ENCODE measurements around the gene PRELP. TPM values are rescaled to one million over a fixed set of nuclear protein-coding genes. Genes with fewer than 3 reads are reported as not detected.

The PRELP gene
- total and polyA plus RNA-seq, 10 of the 15 experiments (the other 5 are each of a cell fraction or from before 2014, with no cell fraction given): 0.03 to 0.05 TPM; not detected in 8

DNA sequence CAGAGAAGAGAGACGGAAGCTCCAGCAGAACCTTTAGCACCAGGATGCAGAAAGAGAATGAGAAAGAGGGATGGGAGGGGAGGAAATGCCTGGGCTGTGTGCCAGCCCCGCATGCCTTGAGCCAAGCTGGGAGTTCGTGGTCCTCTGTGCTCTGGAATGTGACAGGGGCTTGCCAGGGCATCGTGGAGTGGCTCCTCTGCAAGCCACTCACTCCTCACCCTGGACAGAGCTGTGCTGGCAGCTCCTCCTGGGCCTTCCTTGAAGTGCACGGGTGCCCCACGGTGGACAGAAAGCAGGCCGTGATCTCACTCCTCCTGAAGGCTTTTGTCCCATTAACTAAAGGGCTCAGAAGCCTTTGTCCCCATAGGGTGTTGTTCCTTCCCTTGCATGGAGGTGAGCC lies 34.8 kb upstream of the PRELP start (continued):
- TF ChIP-seq JUNB (IDR thresholded peaks at IDR 0.05): no peak
- TF ChIP-seq, protein P1, sequence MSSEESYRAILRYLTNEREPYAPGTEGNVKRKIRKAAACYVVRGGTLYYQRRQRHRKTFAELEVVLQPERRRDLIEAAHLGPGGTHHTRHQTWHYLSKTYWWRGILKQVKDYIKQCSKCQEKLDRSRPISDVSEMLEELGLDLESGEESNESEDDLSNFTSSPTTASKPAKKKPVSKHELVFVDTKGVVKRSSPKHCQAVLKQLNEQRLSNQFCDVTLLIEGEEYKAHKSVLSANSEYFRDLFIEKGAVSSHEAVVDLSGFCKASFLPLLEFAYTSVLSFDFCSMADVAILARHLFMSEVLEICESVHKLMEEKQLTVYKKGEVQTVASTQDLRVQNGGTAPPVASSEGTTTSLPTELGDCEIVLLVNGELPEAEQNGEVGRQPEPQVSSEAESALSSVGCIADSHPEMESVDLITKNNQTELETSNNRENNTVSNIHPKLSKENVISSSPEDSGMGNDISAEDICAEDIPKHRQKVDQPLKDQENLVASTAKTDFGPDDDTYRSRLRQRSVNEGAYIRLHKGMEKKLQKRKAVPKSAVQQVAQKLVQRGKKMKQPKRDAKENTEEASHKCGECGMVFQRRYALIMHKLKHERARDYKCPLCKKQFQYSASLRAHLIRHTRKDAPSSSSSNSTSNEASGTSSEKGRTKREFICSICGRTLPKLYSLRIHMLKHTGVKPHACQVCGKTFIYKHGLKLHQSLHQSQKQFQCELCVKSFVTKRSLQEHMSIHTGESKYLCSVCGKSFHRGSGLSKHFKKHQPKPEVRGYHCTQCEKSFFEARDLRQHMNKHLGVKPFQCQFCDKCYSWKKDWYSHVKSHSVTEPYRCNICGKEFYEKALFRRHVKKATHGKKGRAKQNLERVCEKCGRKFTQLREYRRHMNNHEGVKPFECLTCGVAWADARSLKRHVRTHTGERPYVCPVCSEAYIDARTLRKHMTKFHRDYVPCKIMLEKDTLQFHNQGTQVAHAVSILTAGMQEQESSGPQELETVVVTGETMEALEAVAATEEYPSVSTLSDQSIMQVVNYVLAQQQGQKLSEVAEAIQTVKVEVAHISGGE (CRISPR knock-in tag; IDR thresholded peaks at IDR 0.05): no peak
- no peak for TF ChIP-seq ZNF274 (IDR thresholded peaks at IDR 0.05; ENCODE audit: insufficient read depth, insufficient read length)

GRCh38 chr1:203441766-203442165 lies 33.8 kb upstream of the PRELP start:
- CTCF ChIA-PET: interaction anchor here (0.6 to 10.1 kb wide), 12 partner anchors 12 to 176 kb away, joined by 3 to 429 read pairs (median 9); partner anchors contain the start of gene PRELP
- intact Hi-C loops (cut with micrococcal nuclease; ENCODE audit: unreplicated experiment): loop anchor here (5.0 kb wide), 2 partner anchors 46 to 169 kb away; no protein-coding TSS in a partner anchor
- TF ChIP-seq ATF7 (IDR thresholded peaks at IDR 0.05; ENCODE audit: low read depth) (no peak), KDM1A (IDR thresholded peaks at IDR 0.05; ENCODE audit: borderline replicate concordance) (no peak), RELA (IDR thresholded peaks at IDR 0.05; ENCODE audit: borderline replicate concordance, partially characterized antibody) (no peak), SMAD5 (IDR thresholded peaks at IDR 0.05; ENCODE audit: low read depth) (no peak), CREM (IDR thresholded peaks at IDR 0.05; ENCODE audit: low read depth) (no peak), RCOR1 (conservative IDR thresholded peaks at IDR 0.05; ENCODE audit: low read depth, low read length) (no peak), RFX5 (IDR thresholded peaks at IDR 0.05; ENCODE audit: low read depth, low read length) (no peak), NFIC (IDR thresholded peaks at IDR 0.05; ENCODE audit: low read depth, low read length) (no peak), CEBPZ (IDR thresholded peaks at IDR 0.05; ENCODE audit: low read depth, low read length) (no peak), ZSCAN29 (IDR thresholded peaks at IDR 0.05) (no peak), RBBP5 (conservative IDR thresholded peaks at IDR 0.05) (no peak)
- TF ChIP-seq, protein P2, sequence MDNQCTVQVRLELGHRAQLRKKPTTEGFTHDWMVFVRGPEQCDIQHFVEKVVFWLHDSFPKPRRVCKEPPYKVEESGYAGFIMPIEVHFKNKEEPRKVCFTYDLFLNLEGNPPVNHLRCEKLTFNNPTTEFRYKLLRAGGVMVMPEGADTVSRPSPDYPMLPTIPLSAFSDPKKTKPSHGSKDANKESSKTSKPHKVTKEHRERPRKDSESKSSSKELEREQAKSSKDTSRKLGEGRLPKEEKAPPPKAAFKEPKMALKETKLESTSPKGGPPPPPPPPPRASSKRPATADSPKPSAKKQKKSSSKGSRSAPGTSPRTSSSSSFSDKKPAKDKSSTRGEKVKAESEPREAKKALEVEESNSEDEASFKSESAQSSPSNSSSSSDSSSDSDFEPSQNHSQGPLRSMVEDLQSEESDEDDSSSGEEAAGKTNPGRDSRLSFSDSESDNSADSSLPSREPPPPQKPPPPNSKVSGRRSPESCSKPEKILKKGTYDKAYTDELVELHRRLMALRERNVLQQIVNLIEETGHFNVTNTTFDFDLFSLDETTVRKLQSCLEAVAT (IDR thresholded peaks at IDR 0.05): no peak

More at GRCh38 chr1:203441766-203442165, 33.8 kb upstream of the PRELP start:
- Histone ChIP-seq H3K4me2 (ENCODE audit: control insufficient read depth, insufficient read depth) (no peak overlapping the region), H4K20me1 (ENCODE audit: control insufficient read depth, insufficient read depth) (no peaks in the 10 kb centered on the region), H3K36me3 (ENCODE audit: control insufficient read depth in 2 of 2, insufficient read depth in 2 of 2, low read length in 1 of 2) (no peaks in the 10 kb centered on the region), H3K9me3 (replicated peaks; ENCODE audit: control insufficient read depth, insufficient read depth, low read length) (no peaks in the 10 kb centered on the region; the same call in 2 of the 3 replicates), H3K4me1 (ENCODE audit: control insufficient read depth, insufficient read depth, low read length) (no peaks in the 10 kb centered on the region), H2AFZ (ENCODE audit: control insufficient read depth, low read depth, low read length) (no peak overlapping the region), H3K27me3 (replicated peaks in 1 of 2; ENCODE audit: control insufficient read depth in 2 of 2, insufficient read depth in 2 of 2, low read length in 1 of 2) (peaks cover 0 to 3% of the 10 kb centered on the region in 2 experiments; a peak in 2 of 4 replicates), H3K4me3 (no peak overlapping the region), H3K79me2 (ENCODE audit: control insufficient read depth, insufficient read depth, low read length) (no peaks in the 10 kb centered on the region), H3K27ac (ENCODE audit: control insufficient read depth, insufficient read depth) (no peak overlapping the region), H3K9ac (ENCODE audit: control insufficient read depth, insufficient read depth, low read length) (no peak overlapping the region)
- RAD21 ChIA-PET (ENCODE audit: unreplicated experiment): interaction anchor here (0.8 to 12.1 kb wide), 10 partner anchors 9 to 174 kb away, joined by 3 to 259 read pairs (median 9); no protein-coding TSS in a partner anchor
- FAIRE-seq: no peak
- no peak for DNase-seq (ENCODE audit: low read depth, low spot score)
- no peak for ATAC-seq
- WGBS (ENCODE audit: insufficient coverage, insufficient replicate concordance, low lambda C conversion rate, missing lambda C conversion rate): 27% methylated on average over 9 of the region's 9 CpGs
- in situ Hi-C loops (cut with MboI): loop anchor here (5.0 kb wide), 2 partner anchors 99 to 169 kb away; no protein-coding TSS in a partner anchor
- POLR2A ChIA-PET: interaction anchor here (0.6 to 1.5 kb wide), 4 partner anchors 30 to 99 kb away, joined by 3 read pairs; no protein-coding TSS in a partner anchor
- SMC1A ChIA-PET (ENCODE audit: uncharacterized antibody, unreplicated experiment): interaction anchor here (1.1 to 10.3 kb wide), 13 partner anchors 10 to 174 kb away, joined by 3 to 295 read pairs (median 6); no protein-coding TSS in a partner anchor
- BruUV-seq (replicated peaks): no TSS peak

Measured in GM12878 (cell line).